Measurements from ENCODE around the gene ZBTB8B.

Gene ZBTB8B

DNA sequence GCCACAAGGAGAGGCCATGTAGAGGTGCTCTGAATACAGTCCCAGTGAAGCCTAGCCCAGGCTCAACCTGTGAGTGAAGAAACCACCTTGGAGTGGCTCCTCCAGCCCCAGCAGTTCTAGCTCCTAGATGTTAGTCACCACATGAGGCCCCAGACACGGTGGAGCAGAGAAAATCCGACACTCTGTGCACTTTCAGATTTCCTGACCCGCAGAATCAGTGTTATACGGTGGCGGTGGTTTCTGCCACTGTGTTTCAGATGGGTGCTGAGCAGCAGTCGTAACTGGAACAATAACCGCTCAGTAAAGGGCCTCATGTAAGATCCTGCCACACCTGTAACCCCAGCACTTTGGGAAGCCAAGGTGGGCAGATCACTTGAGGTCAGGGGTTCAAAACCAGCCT lies 38.3 kb downstream of the ZBTB8B start:
- Histone ChIP-seq H3K9ac (ENCODE audit: low read length) (no peak overlapping the region), H3K4me3 (ENCODE audit: insufficient read depth in 1 of 2, low read depth in 1 of 2, low read length in 2 of 2) (no peak overlapping the region), H3K14ac (ENCODE audit: low read length in 2 of 2) (no peak overlapping the region), H3K18ac (ENCODE audit: low read depth in 1 of 2, low read length in 2 of 2) (no peak overlapping the region), H3K4me1 (ENCODE audit: control insufficient read depth, insufficient read depth, low read depth, low read length) (no peaks in the 10 kb centered on the region), H3K4ac (ENCODE audit: low read depth in 1 of 2, low read length in 2 of 2) (no peak overlapping the region), H2BK12ac (ENCODE audit: low read length in 2 of 2) (no peak overlapping the region), H2BK120ac (ENCODE audit: low read depth, low read length) (no peak overlapping the region), H3K9me3 (ENCODE audit: control insufficient read depth, low read length) (no peaks in the 10 kb centered on the region), H3K79me1 (replicated peaks; ENCODE audit: low read length, poor library complexity, severe bottlenecking) (no peaks in the 10 kb centered on the region), H4K91ac (ENCODE audit: low read length) (no peak overlapping the region), H3K4me2 (ENCODE audit: low read length, poor library complexity, severe bottlenecking) (no peak overlapping the region), H3K23ac (ENCODE audit: low read length in 2 of 2) (no peak overlapping the region), H3K36me3 (ENCODE audit: control insufficient read depth in 1 of 2, insufficient read depth in 2 of 2, low read depth in 1 of 2, low read length in 2 of 2) (no peaks in the 10 kb centered on the region), H3K27me3 (ENCODE audit: control insufficient read depth in 1 of 2, insufficient read depth in 1 of 2, low read length in 2 of 2) (no peaks in the 10 kb centered on the region), H2AK5ac (ENCODE audit: low read length, severe bottlenecking) (no peak overlapping the region), H2BK15ac (ENCODE audit: low read depth, poor library complexity, severe bottlenecking) (no peak overlapping the region), H2AFZ (ENCODE audit: low read depth, low read length) (no peak overlapping the region), H2BK5ac (ENCODE audit: low read depth, low read length, poor library complexity, severe bottlenecking) (no peak overlapping the region), H4K8ac (ENCODE audit: low read length) (no peak overlapping the region), H3K27ac (ENCODE audit: low read length, poor library complexity, severe bottlenecking) (no peak overlapping the region)
- 93% methylated on average over 7 of the region's 7 CpGs for WGBS
- no peak for DNase-seq

DNA sequence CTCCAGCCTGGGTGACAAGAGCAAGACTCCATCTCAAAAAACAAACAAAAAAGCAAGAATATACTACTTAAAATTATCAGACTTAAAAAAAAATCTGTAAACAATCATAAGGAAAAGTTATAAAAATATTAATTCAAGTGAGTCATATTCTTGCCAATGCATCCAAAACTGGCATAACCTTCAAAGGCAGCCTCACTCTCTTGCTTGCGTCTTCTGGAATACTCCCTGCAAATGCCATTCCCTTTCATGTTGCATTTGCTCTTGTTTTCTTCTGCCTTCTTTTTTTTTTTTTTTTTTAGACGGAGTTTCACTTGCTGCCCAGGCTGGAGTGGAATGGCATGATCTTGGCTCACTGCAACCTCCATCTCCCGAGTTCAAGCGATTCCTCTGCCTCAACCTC lies 42.1 kb downstream of the ZBTB8B start:
- no peak overlapping the region for H3K4me2 ChIP-seq (ENCODE audit: low read length, poor library complexity, severe bottlenecking)
- no peak overlapping the region for H3K18ac ChIP-seq (ENCODE audit: low read depth in 1 of 2, low read length in 2 of 2)
- H2BK5ac ChIP-seq (ENCODE audit: low read depth, low read length, poor library complexity, severe bottlenecking) = no peak overlapping the region
- peak overlapping the region; percentile 34 for H2BK120ac ChIP-seq (ENCODE audit: low read depth, low read length)
- no peaks in the 10 kb centered on the region for H3K27me3 ChIP-seq (ENCODE audit: control insufficient read depth in 1 of 2, insufficient read depth in 1 of 2, low read length in 2 of 2)
- no peak overlapping the region for H3K23ac ChIP-seq (ENCODE audit: low read length in 2 of 2)
- H3K4me3 ChIP-seq (ENCODE audit: insufficient read depth in 1 of 2, low read depth in 1 of 2, low read length in 2 of 2) = no peak overlapping the region
- 98% methylated on average over 1 of the region's 4 CpGs for WGBS
- no peaks in the 10 kb centered on the region for H3K79me1 ChIP-seq (replicated peaks; ENCODE audit: low read length, poor library complexity, severe bottlenecking)
- no peak overlapping the region for H3K27ac ChIP-seq (ENCODE audit: low read length, poor library complexity, severe bottlenecking)
- H2BK15ac ChIP-seq (ENCODE audit: low read depth, poor library complexity, severe bottlenecking) = no peak overlapping the region
- H3K36me3 ChIP-seq (ENCODE audit: control insufficient read depth in 1 of 2, insufficient read depth in 2 of 2, low read depth in 1 of 2, low read length in 2 of 2) = no peaks in the 10 kb centered on the region
- no peak overlapping the region for H3K14ac ChIP-seq (ENCODE audit: low read length in 2 of 2)
- no peak overlapping the region for H3K4ac ChIP-seq (ENCODE audit: low read depth in 1 of 2, low read length in 2 of 2)
- DNase-seq = no peak
- no peak overlapping the region for H2BK12ac ChIP-seq (ENCODE audit: low read length in 2 of 2)
- H3K9ac ChIP-seq (ENCODE audit: low read length) = no peak overlapping the region
- no peak overlapping the region for H2AK5ac ChIP-seq (ENCODE audit: low read length, severe bottlenecking)
- H2AFZ ChIP-seq (ENCODE audit: low read depth, low read length) = no peak overlapping the region
- no peaks in the 10 kb centered on the region for H3K9me3 ChIP-seq (ENCODE audit: control insufficient read depth, low read length)
- peaks cover 2% of the 10 kb centered on the region for H3K4me1 ChIP-seq (ENCODE audit: control insufficient read depth, insufficient read depth, low read depth, low read length)
- no peak overlapping the region for H4K91ac ChIP-seq (ENCODE audit: low read length)
- no peak overlapping the region for H4K8ac ChIP-seq (ENCODE audit: low read length)

DNA sequence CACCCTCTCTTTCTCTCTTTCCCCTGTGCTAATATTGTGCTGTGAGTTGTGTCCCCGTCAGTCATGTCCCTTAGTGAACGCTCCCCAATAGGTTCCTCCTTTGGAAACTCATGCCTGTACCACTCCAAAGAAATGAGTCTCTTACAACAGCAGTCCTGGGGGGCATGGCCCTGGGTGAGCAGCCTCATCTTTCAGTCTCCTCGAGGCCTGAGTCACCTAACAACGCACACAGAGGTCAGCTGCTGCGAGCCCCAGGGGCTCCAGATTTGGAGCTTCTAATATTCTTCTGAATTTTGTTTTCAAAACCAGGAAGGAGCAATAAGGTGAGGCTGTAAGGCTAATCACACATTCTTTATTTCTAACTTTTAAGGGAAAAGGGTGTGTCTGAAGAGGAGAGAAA lies 43.9 kb downstream of the ZBTB8B start:
- H3K27me3 ChIP-seq (ENCODE audit: control insufficient read depth in 1 of 2, insufficient read depth in 1 of 2, low read length in 2 of 2) = no peaks in the 10 kb centered on the region

DNA sequence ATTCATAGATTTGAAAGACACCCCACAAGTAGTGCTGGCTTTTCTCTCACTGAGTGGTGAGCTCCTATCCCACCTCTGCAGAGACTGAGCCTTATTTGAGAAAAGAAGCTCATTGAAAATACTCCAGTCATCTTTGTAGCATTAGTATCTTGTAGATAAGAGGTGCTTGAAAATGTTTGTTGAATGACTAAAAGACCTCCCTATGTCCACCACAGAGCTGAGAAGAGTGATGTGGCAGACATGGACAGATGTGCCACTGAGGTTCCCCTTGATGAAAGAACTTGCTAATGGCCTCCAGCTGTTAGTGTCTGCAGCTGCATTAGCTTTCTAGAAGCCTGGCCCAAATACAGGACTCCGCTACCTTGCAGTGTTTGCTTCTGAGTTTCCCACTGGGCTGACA lies 45.1 kb downstream of the ZBTB8B start:
- no peak overlapping the region for H2BK12ac ChIP-seq (ENCODE audit: low read length in 2 of 2)
- H3K36me3 ChIP-seq (ENCODE audit: control insufficient read depth in 1 of 2, insufficient read depth in 2 of 2, low read depth in 1 of 2, low read length in 2 of 2) = no peaks in the 10 kb centered on the region
- DNase-seq = no peak
- no peak overlapping the region for H3K18ac ChIP-seq (ENCODE audit: low read depth in 1 of 2, low read length in 2 of 2)
- no peak overlapping the region for H2BK15ac ChIP-seq (ENCODE audit: low read depth, poor library complexity, severe bottlenecking)
- no peak overlapping the region for H4K91ac ChIP-seq (ENCODE audit: low read length)
- H3K23ac ChIP-seq (ENCODE audit: low read length in 2 of 2) = no peak overlapping the region
- H2BK5ac ChIP-seq (ENCODE audit: low read depth, low read length, poor library complexity, severe bottlenecking) = no peak overlapping the region
- no peak overlapping the region for H4K8ac ChIP-seq (ENCODE audit: low read length)
- no peak overlapping the region for H3K4ac ChIP-seq (ENCODE audit: low read depth in 1 of 2, low read length in 2 of 2)
- H3K4me1 ChIP-seq (ENCODE audit: control insufficient read depth, insufficient read depth, low read depth, low read length) = peaks cover 2% of the 10 kb centered on the region
- no peak overlapping the region for H3K9ac ChIP-seq (ENCODE audit: low read length)
- H3K27me3 ChIP-seq (ENCODE audit: control insufficient read depth in 1 of 2, insufficient read depth in 1 of 2, low read length in 2 of 2) = no peaks in the 10 kb centered on the region
- no peaks in the 10 kb centered on the region for H3K79me1 ChIP-seq (replicated peaks; ENCODE audit: low read length, poor library complexity, severe bottlenecking)
- no peak overlapping the region for H3K4me2 ChIP-seq (ENCODE audit: low read length, poor library complexity, severe bottlenecking)
- no peak overlapping the region for H2AFZ ChIP-seq (ENCODE audit: low read depth, low read length)
- no peaks in the 10 kb centered on the region for H3K9me3 ChIP-seq (ENCODE audit: control insufficient read depth, low read length)
- no peak overlapping the region for H3K27ac ChIP-seq (ENCODE audit: low read length, poor library complexity, severe bottlenecking)
- WGBS = 98% methylated on average over 1 of the region's 1 CpG
- no peak overlapping the region for H2AK5ac ChIP-seq (ENCODE audit: low read length, severe bottlenecking)
- no peak overlapping the region for H2BK120ac ChIP-seq (ENCODE audit: low read depth, low read length)
- H3K14ac ChIP-seq (ENCODE audit: low read length in 2 of 2) = no peak overlapping the region
- H3K4me3 ChIP-seq (ENCODE audit: insufficient read depth in 1 of 2, low read depth in 1 of 2, low read length in 2 of 2) = no peak overlapping the region

More for the DNA sequence above, 43.9 kb downstream of the ZBTB8B start:
- H2BK12ac ChIP-seq (ENCODE audit: low read length in 2 of 2) = no peak overlapping the region
- H2AK5ac ChIP-seq (ENCODE audit: low read length, severe bottlenecking) = no peak overlapping the region
- H4K8ac ChIP-seq (ENCODE audit: low read length) = no peak overlapping the region
- no peak overlapping the region for H3K18ac ChIP-seq (ENCODE audit: low read depth in 1 of 2, low read length in 2 of 2)
- peaks cover 2% of the 10 kb centered on the region for H3K4me1 ChIP-seq (ENCODE audit: control insufficient read depth, insufficient read depth, low read depth, low read length)
- H3K23ac ChIP-seq (ENCODE audit: low read length in 2 of 2) = no peak overlapping the region
- H2AFZ ChIP-seq (ENCODE audit: low read depth, low read length) = no peak overlapping the region
- no peak overlapping the region for H3K9ac ChIP-seq (ENCODE audit: low read length)
- H3K27ac ChIP-seq (ENCODE audit: low read length, poor library complexity, severe bottlenecking) = no peak overlapping the region
- no peak overlapping the region for H2BK120ac ChIP-seq (ENCODE audit: low read depth, low read length)
- no peak overlapping the region for H2BK15ac ChIP-seq (ENCODE audit: low read depth, poor library complexity, severe bottlenecking)
- no peaks in the 10 kb centered on the region for H3K9me3 ChIP-seq (ENCODE audit: control insufficient read depth, low read length)
- no peaks in the 10 kb centered on the region for H3K36me3 ChIP-seq (ENCODE audit: control insufficient read depth in 1 of 2, insufficient read depth in 2 of 2, low read depth in 1 of 2, low read length in 2 of 2)
- H3K79me1 ChIP-seq (replicated peaks; ENCODE audit: low read length, poor library complexity, severe bottlenecking) = no peaks in the 10 kb centered on the region
- H2BK5ac ChIP-seq (ENCODE audit: low read depth, low read length, poor library complexity, severe bottlenecking) = no peak overlapping the region
- no peak overlapping the region for H3K14ac ChIP-seq (ENCODE audit: low read length in 2 of 2)
- no peak overlapping the region for H3K4me2 ChIP-seq (ENCODE audit: low read length, poor library complexity, severe bottlenecking)
- 72% methylated on average over 5 of the region's 5 CpGs for WGBS
- DNase-seq = no peak
- H3K4me3 ChIP-seq (ENCODE audit: insufficient read depth in 1 of 2, low read depth in 1 of 2, low read length in 2 of 2) = no peak overlapping the region
- no peak overlapping the region for H3K4ac ChIP-seq (ENCODE audit: low read depth in 1 of 2, low read length in 2 of 2)
- no peak overlapping the region for H4K91ac ChIP-seq (ENCODE audit: low read length)
